ENCODE measurements around the gene SLC13A1. TPM values are rescaled to one million over a fixed set of nuclear protein-coding genes. Genes with fewer than 3 reads are reported as not detected.

SLC13A1 gene
- total and polyA plus RNA-seq, 2 experiments from 2014 or later: not detected

DNA sequence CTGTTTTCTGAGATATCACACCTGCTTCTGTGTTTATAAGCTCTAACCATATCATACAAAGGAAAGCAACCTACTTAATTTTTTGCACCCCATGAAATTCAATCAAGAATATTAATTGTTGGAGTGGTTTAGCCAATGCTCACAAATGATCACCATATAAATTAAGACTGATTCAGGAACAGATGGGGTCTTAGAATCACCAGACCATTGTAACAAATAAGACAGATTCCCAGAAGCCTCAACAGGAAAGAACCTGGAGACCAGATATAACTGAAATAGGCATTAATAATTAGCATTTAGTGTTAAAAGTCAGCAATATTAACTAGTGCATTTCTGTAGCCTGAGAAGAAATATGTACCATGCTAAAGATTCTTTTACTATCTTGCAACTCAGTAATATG lies 73.6 kb downstream of the SLC13A1 start:
- ATAC-seq (no peak), DNase-seq (ENCODE audit: low spot score) (no peak)
- no peak overlapping the region for H3K4me3 Mint-ChIP-seq
- Histone ChIP-seq H3K4me2 (no peak overlapping the region), H3K9me2 (ENCODE audit: insufficient read depth) (no peaks in the 10 kb centered on the region), H3K36me3 (ENCODE audit: insufficient read depth) (no peaks in the 10 kb centered on the region), H3K27me3 (ENCODE audit: insufficient read depth) (no peaks in the 10 kb centered on the region), H3K4me3 (no peak overlapping the region), H3F3A (replicated peaks; ENCODE audit: low read depth) (no peaks in the 10 kb centered on the region), H3K79me2 (replicated peaks; ENCODE audit: insufficient read depth) (no peaks in the 10 kb centered on the region), H3K4me1 (ENCODE audit: insufficient read depth) (no peaks in the 10 kb centered on the region), H2AFZ (no peak overlapping the region), H3K27ac (ENCODE audit: low read depth) (no peak overlapping the region), H4K20me1 (replicated peaks; ENCODE audit: insufficient read depth) (no peaks in the 10 kb centered on the region)
- H3K9me3 Mint-ChIP-seq: no peaks in the 10 kb centered on the region
- no peaks in the 10 kb centered on the region for H3K36me3 Mint-ChIP-seq (ENCODE audit: low read depth)
- TF ChIP-seq, protein P1, sequence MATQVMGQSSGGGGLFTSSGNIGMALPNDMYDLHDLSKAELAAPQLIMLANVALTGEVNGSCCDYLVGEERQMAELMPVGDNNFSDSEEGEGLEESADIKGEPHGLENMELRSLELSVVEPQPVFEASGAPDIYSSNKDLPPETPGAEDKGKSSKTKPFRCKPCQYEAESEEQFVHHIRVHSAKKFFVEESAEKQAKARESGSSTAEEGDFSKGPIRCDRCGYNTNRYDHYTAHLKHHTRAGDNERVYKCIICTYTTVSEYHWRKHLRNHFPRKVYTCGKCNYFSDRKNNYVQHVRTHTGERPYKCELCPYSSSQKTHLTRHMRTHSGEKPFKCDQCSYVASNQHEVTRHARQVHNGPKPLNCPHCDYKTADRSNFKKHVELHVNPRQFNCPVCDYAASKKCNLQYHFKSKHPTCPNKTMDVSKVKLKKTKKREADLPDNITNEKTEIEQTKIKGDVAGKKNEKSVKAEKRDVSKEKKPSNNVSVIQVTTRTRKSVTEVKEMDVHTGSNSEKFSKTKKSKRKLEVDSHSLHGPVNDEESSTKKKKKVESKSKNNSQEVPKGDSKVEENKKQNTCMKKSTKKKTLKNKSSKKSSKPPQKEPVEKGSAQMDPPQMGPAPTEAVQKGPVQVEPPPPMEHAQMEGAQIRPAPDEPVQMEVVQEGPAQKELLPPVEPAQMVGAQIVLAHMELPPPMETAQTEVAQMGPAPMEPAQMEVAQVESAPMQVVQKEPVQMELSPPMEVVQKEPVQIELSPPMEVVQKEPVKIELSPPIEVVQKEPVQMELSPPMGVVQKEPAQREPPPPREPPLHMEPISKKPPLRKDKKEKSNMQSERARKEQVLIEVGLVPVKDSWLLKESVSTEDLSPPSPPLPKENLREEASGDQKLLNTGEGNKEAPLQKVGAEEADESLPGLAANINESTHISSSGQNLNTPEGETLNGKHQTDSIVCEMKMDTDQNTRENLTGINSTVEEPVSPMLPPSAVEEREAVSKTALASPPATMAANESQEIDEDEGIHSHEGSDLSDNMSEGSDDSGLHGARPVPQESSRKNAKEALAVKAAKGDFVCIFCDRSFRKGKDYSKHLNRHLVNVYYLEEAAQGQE (IDR thresholded peaks at IDR 0.05; ENCODE audit: unreplicated experiment): no peak
- TF ChIP-seq NANOG (IDR thresholded peaks at IDR 0.05; ENCODE audit: borderline replicate concordance): no peak
- no peak for TF ChIP-seq STAT1 (IDR thresholded peaks at IDR 0.05; ENCODE audit: unreplicated experiment)
- TF ChIP-seq JUNB (IDR thresholded peaks at IDR 0.05; ENCODE audit: unreplicated experiment): no peak
- TF ChIP-seq, protein P2, sequence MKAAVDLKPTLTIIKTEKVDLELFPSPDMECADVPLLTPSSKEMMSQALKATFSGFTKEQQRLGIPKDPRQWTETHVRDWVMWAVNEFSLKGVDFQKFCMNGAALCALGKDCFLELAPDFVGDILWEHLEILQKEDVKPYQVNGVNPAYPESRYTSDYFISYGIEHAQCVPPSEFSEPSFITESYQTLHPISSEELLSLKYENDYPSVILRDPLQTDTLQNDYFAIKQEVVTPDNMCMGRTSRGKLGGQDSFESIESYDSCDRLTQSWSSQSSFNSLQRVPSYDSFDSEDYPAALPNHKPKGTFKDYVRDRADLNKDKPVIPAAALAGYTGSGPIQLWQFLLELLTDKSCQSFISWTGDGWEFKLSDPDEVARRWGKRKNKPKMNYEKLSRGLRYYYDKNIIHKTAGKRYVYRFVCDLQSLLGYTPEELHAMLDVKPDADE (IDR thresholded peaks at IDR 0.05): no peak
- H3K27ac Mint-ChIP-seq: no peak overlapping the region
- H3K4me1 Mint-ChIP-seq: peaks cover 3% of the 10 kb centered on the region; the same call in 1 of the 3 replicates
- H3K27me3 Mint-ChIP-seq (ENCODE audit: insufficient read depth, low read depth, poor library complexity): no peaks in the 10 kb centered on the region

DNA sequence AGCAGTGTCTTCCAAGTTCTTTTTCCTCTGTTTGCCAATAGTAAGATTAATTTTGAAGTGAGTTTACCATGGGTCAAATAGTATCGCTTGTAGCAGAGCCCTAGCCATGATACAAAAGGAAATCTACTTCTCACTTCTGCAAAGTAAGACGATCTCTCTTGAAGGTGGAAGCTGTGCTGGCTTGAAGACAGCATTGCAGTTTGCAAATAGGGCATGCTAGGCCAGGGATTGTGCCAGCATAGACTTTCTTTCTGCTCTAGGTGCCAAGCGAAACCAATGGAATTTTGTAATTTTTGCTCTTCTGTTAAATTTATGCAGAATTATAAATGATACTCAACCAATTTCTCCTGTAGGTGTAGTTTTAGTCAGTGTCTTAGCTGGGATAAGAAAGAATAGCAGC lies 74.5 kb downstream of the SLC13A1 start:
- H3K27ac ChIP-seq (ENCODE audit: low read depth): no peak overlapping the region
- H4K20me1 ChIP-seq (replicated peaks; ENCODE audit: insufficient read depth): no peaks in the 10 kb centered on the region
- Mint-ChIP-seq H3K4me1 (peaks cover 3% of the 10 kb centered on the region; the same call in 1 of the 3 replicates), H3K27ac (no peak overlapping the region), H3K4me3 (no peak overlapping the region), H3K36me3 (ENCODE audit: low read depth) (no peaks in the 10 kb centered on the region), H3K27me3 (ENCODE audit: insufficient read depth, low read depth, poor library complexity) (no peaks in the 10 kb centered on the region), H3K9me3 (no peaks in the 10 kb centered on the region)
- no peaks in the 10 kb centered on the region for H3K36me3 ChIP-seq (ENCODE audit: insufficient read depth)
- no peaks in the 10 kb centered on the region for H3K79me2 ChIP-seq (replicated peaks; ENCODE audit: insufficient read depth)
- no peak overlapping the region for H3K4me3 ChIP-seq
- no peaks in the 10 kb centered on the region for H3K4me1 ChIP-seq (ENCODE audit: insufficient read depth)
- no peaks in the 10 kb centered on the region for H3K27me3 ChIP-seq (ENCODE audit: insufficient read depth)
- ATAC-seq (no peak), DNase-seq (ENCODE audit: low spot score) (no peak)
- no peaks in the 10 kb centered on the region for H3F3A ChIP-seq (replicated peaks; ENCODE audit: low read depth)
- H2AFZ ChIP-seq: no peak overlapping the region
- H3K9me2 ChIP-seq (ENCODE audit: insufficient read depth): no peaks in the 10 kb centered on the region
- no peak overlapping the region for H3K4me2 ChIP-seq
- TF ChIP-seq ZNF462 (CRISPR knock-in tag; IDR thresholded peaks at IDR 0.05) (no peak), EZH2 (IDR thresholded peaks at IDR 0.05; ENCODE audit: low read depth, unreplicated experiment) (no peak), JUNB (IDR thresholded peaks at IDR 0.05; ENCODE audit: unreplicated experiment) (no peak), ZNF114 (CRISPR knock-in tag; IDR thresholded peaks at IDR 0.05) (no peak), CTCF (conservative IDR thresholded peaks at IDR 0.05; ENCODE audit: low read depth in 2 of 2) (no peak)

Measured in GM23338 (cell line).